ENCODE results near the gene IRF2BPL.
A peak's percentile ranks its signal among the peaks of the same experiment; 100 is the strongest.

The IRF2BPL gene

GRCh38 chr14:76993752-76994151, 34.8 kb downstream of the IRF2BPL start:
- H4K8ac ChIP-seq (ENCODE audit: low read depth, low read length): no peak overlapping the region
- no peak overlapping the region for H3K14ac ChIP-seq (ENCODE audit: low read length)
- peak overlapping the region; percentile 7 for H3K27ac ChIP-seq (ENCODE audit: low read depth, low read length)
- H4K91ac ChIP-seq (ENCODE audit: low read depth, low read length): no peak overlapping the region
- H3K18ac ChIP-seq (ENCODE audit: low read length): no peak overlapping the region
- no peak overlapping the region for H2AK5ac ChIP-seq (ENCODE audit: low read length)
- no peaks in the 10 kb centered on the region for H3K9me3 ChIP-seq (ENCODE audit: insufficient read depth, low read depth, low read length)
- H3K4ac ChIP-seq (ENCODE audit: low read depth, low read length): no peak overlapping the region
- no peak overlapping the region for H2BK12ac ChIP-seq (ENCODE audit: low read length)
- H3K79me2 ChIP-seq (ENCODE audit: control insufficient read depth, insufficient read depth, low read length, poor library complexity): no peaks in the 10 kb centered on the region
- DNase-seq: no peak
- peaks cover 20 to 22% of the 10 kb centered on the region in 2 experiments for H3K4me1 ChIP-seq (ENCODE audit: control insufficient read depth in 1 of 2, insufficient read depth in 2 of 2, low read length in 2 of 2)
- no peak overlapping the region for H4K12ac ChIP-seq (ENCODE audit: low read depth, low read length)
- no peak overlapping the region for H3K4me2 ChIP-seq (ENCODE audit: low read length)
- no peaks in the 10 kb centered on the region for H3K27me3 ChIP-seq (ENCODE audit: insufficient read depth, low read length)
- H2BK5ac ChIP-seq (ENCODE audit: low read depth, low read length, poor library complexity): no peak overlapping the region
- no peak overlapping the region for H2AFZ ChIP-seq (ENCODE audit: insufficient read depth, low read length, poor library complexity)
- H3K23ac ChIP-seq (ENCODE audit: low read length): no peak overlapping the region
- peaks cover 2% of the 10 kb centered on the region for H3K79me1 ChIP-seq (ENCODE audit: low read length)
- H2BK120ac ChIP-seq (ENCODE audit: insufficient read depth, low read length, poor library complexity): no peak overlapping the region
- H3K36me3 ChIP-seq (ENCODE audit: control insufficient read depth in 1 of 2, insufficient read depth in 2 of 2, low read length in 2 of 2): no peaks in the 10 kb centered on the region
- no peak overlapping the region for H3K9ac ChIP-seq (ENCODE audit: low read length)
- WGBS (ENCODE audit: extremely low coverage, insufficient coverage, insufficient read length): no CpG with 5 or more reads among the region's 6 CpGs
- H3K4me3 ChIP-seq (ENCODE audit: low read depth, low read length): no peak overlapping the region

- Histone ChIP-seq H3K9me3 (ENCODE audit: insufficient read depth, low read depth, low read length) (peaks cover 1% of the 10 kb centered on the region), H2BK5ac (ENCODE audit: low read depth, low read length, poor library complexity) (no peak overlapping the region), H3K4me2 (ENCODE audit: low read length) (no peak overlapping the region), H3K23ac (ENCODE audit: low read length) (no peak overlapping the region), H3K36me3 (ENCODE audit: control insufficient read depth in 1 of 2, insufficient read depth in 2 of 2, low read length in 2 of 2) (no peaks in the 10 kb centered on the region), H3K4ac (ENCODE audit: low read depth, low read length) (no peak overlapping the region), H3K14ac (ENCODE audit: low read length) (no peak overlapping the region), H3K27ac (ENCODE audit: low read depth, low read length) (no peak overlapping the region), H4K91ac (ENCODE audit: low read depth, low read length) (no peak overlapping the region), H3K79me2 (ENCODE audit: control insufficient read depth, insufficient read depth, low read length, poor library complexity) (no peaks in the 10 kb centered on the region), H2AFZ (ENCODE audit: insufficient read depth, low read length, poor library complexity) (no peak overlapping the region), H3K9ac (ENCODE audit: low read length) (no peak overlapping the region), H2AK5ac (ENCODE audit: low read length) (no peak overlapping the region), H4K8ac (ENCODE audit: low read depth, low read length) (no peak overlapping the region), H2BK12ac (ENCODE audit: low read length) (no peak overlapping the region), H3K4me1 (ENCODE audit: control insufficient read depth in 1 of 2, insufficient read depth in 2 of 2, low read length in 2 of 2) (peaks cover 26 to 28% of the 10 kb centered on the region in 2 experiments), H2BK120ac (ENCODE audit: insufficient read depth, low read length, poor library complexity) (no peak overlapping the region), H3K27me3 (ENCODE audit: insufficient read depth, low read length) (no peaks in the 10 kb centered on the region), H4K12ac (ENCODE audit: low read depth, low read length) (no peak overlapping the region), H3K79me1 (ENCODE audit: low read length) (peaks cover 8% of the 10 kb centered on the region), H3K4me3 (ENCODE audit: low read depth, low read length) (no peak overlapping the region), H3K18ac (ENCODE audit: low read length) (no peak overlapping the region)
- DNase-seq: no peak
Observed at GRCh38 chr14:76990084-76990483, 38.4 kb downstream of the IRF2BPL start.

- Histone ChIP-seq H2BK120ac (ENCODE audit: insufficient read depth, low read length, poor library complexity) (no peak overlapping the region), H3K79me2 (ENCODE audit: control insufficient read depth, insufficient read depth, low read length, poor library complexity) (no peaks in the 10 kb centered on the region), H4K8ac (ENCODE audit: low read depth, low read length) (peak overlapping the region; percentile 18), H3K23ac (ENCODE audit: low read length) (no peak overlapping the region), H4K12ac (ENCODE audit: low read depth, low read length) (no peak overlapping the region), H3K4me3 (ENCODE audit: low read depth, low read length) (no peak overlapping the region), H3K14ac (ENCODE audit: low read length) (no peak overlapping the region), H2AFZ (ENCODE audit: insufficient read depth, low read length, poor library complexity) (no peak overlapping the region), H2BK12ac (ENCODE audit: low read length) (peak overlapping the region; percentile 41), H3K4me1 (ENCODE audit: control insufficient read depth in 1 of 2, insufficient read depth in 2 of 2, low read length in 2 of 2) (peaks cover 28 to 32% of the 10 kb centered on the region in 2 experiments), H2BK5ac (ENCODE audit: low read depth, low read length, poor library complexity) (peak overlapping the region; percentile 24), H3K9me3 (ENCODE audit: insufficient read depth, low read depth, low read length) (peaks cover 1% of the 10 kb centered on the region), H3K27me3 (ENCODE audit: insufficient read depth, low read length) (no peaks in the 10 kb centered on the region), H3K4ac (ENCODE audit: low read depth, low read length) (no peak overlapping the region), H3K4me2 (ENCODE audit: low read length) (no peak overlapping the region), H3K9ac (ENCODE audit: low read length) (no peak overlapping the region), H3K79me1 (ENCODE audit: low read length) (peaks cover 11% of the 10 kb centered on the region), H3K36me3 (ENCODE audit: control insufficient read depth in 1 of 2, insufficient read depth in 2 of 2, low read length in 2 of 2) (no peaks in the 10 kb centered on the region), H3K18ac (ENCODE audit: low read length) (no peak overlapping the region), H3K27ac (ENCODE audit: low read depth, low read length) (peak overlapping the region; percentile 70), H4K91ac (ENCODE audit: low read depth, low read length) (peak overlapping the region; percentile 69), H2AK5ac (ENCODE audit: low read length) (no peak overlapping the region)
- DNase-seq: peak; percentile 82 to 86
- no CpG with 5 or more reads among the region's 4 CpGs for WGBS (ENCODE audit: extremely low coverage, insufficient coverage, insufficient read length)
Observed at GRCh38 chr14:76987956-76988520, 40.5 kb downstream of the IRF2BPL start.

- Histone ChIP-seq H2BK120ac (ENCODE audit: insufficient read depth, low read length, poor library complexity) (no peak overlapping the region), H3K79me2 (ENCODE audit: control insufficient read depth, insufficient read depth, low read length, poor library complexity) (no peaks in the 10 kb centered on the region), H2BK5ac (ENCODE audit: low read depth, low read length, poor library complexity) (peak overlapping the region; percentile 70), H3K27me3 (ENCODE audit: insufficient read depth, low read length) (no peaks in the 10 kb centered on the region), H4K12ac (ENCODE audit: low read depth, low read length) (no peak overlapping the region), H3K4me2 (ENCODE audit: low read length) (peak overlapping the region; percentile 17), H3K79me1 (ENCODE audit: low read length) (peaks cover 11% of the 10 kb centered on the region), H3K9me3 (ENCODE audit: insufficient read depth, low read depth, low read length) (peaks cover 1% of the 10 kb centered on the region), H3K18ac (ENCODE audit: low read length) (no peak overlapping the region), H3K14ac (ENCODE audit: low read length) (no peak overlapping the region), H3K36me3 (ENCODE audit: control insufficient read depth in 1 of 2, insufficient read depth in 2 of 2, low read length in 2 of 2) (no peaks in the 10 kb centered on the region), H2BK12ac (ENCODE audit: low read length) (no peak overlapping the region), H3K9ac (ENCODE audit: low read length) (no peak overlapping the region), H4K8ac (ENCODE audit: low read depth, low read length) (no peak overlapping the region), H3K27ac (ENCODE audit: low read depth, low read length) (peak overlapping the region; percentile 51), H3K23ac (ENCODE audit: low read length) (no peak overlapping the region), H2AFZ (ENCODE audit: insufficient read depth, low read length, poor library complexity) (no peak overlapping the region), H3K4me1 (ENCODE audit: control insufficient read depth in 1 of 2, insufficient read depth in 2 of 2, low read length in 2 of 2) (peaks cover 28 to 32% of the 10 kb centered on the region in 2 experiments), H3K4me3 (ENCODE audit: low read depth, low read length) (no peak overlapping the region), H2AK5ac (ENCODE audit: low read length) (no peak overlapping the region), H3K4ac (ENCODE audit: low read depth, low read length) (no peak overlapping the region), H4K91ac (ENCODE audit: low read depth, low read length) (peak overlapping the region; percentile 71)
- WGBS (ENCODE audit: extremely low coverage, insufficient coverage, insufficient read length): no CpG with 5 or more reads among the region's 4 CpGs
- peak; percentile 98 for DNase-seq
Observed at GRCh38 chr14:76986231-76986565, 42.3 kb downstream of the IRF2BPL start.
